Activated CD8-positive, alpha-beta memory T cell treated with anti-CD3 and anti-CD28 coated beads, Interleukin-2, amount 50 U/mL, for 48 hours (primary cell): ENCODE data around the gene XDH.

ENCODE experiments used
- DNase-seq: peaks from one replicate; pipeline ENCODE4 v3.0.0-alpha.2; 2020

Gene XDH

GRCh38 chr2:31401580-31401979 lies 13.0 kb downstream of the XDH start:
- DNase-seq, result no peak

DNA sequence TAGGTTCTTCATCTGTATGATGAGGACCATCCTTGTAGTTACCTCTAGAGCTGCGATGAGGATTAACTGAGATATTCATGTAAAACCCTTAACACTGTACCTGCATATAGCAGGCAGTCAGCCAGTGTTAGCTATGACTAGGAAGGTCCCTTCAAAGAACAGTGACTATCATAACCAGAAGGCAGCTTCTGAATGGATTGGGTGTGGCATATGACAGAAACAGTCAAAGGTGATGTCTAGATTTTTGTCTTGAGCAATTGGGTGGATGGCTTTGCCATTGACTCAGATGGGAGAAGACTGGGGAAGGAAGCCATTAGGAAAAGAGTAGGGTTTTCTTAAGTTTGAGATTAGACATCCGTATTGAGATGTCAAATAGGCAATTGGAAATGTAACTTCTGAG lies 15.7 kb downstream of the XDH start:
- DNase-seq, result no peak

- DNase-seq, result no peak
Observed at GRCh38 chr2:31397094-31397493, 17.4 kb downstream of the XDH start.

DNA sequence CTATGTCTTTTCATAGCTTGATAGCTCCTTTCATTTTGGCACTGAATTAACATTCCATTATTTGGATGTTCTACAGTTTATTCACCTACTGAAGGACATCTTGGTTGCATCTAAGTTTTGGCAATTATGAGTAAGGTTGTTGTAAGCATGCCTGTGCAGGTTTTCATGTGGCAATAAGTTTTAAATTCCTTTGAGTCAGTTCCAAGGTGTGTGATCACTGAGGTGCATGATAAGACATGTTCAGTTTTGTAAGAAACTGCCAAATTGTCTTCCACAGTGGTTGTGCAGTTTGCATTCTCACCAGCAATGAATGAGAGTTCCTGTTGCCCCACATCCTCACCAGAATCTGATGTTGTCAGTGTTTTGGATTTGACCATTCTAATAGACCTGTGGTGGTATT lies 24.2 kb downstream of the XDH start:
- DNase-seq, result no peak

DNA sequence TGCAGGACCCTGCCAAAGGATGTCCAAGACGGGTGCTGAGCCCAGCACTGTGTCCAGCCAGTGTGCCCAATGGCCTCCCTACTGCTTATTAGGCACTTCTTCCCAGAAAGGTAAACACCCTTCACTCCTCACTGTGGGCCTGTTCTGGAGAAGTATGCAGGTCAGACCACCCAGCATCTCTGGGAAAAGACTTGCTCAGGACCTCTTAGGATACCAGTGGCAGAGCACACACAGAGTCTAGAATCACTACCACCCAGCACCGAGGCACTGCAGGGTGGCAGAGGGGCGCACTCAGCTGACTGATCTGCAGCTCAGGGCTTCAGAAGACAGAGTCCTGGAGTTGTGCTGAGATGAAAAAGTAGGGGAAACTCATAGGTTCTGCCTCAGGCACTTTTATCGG lies 25.8 kb downstream of the XDH start:
- DNase-seq, result no peak

DNA sequence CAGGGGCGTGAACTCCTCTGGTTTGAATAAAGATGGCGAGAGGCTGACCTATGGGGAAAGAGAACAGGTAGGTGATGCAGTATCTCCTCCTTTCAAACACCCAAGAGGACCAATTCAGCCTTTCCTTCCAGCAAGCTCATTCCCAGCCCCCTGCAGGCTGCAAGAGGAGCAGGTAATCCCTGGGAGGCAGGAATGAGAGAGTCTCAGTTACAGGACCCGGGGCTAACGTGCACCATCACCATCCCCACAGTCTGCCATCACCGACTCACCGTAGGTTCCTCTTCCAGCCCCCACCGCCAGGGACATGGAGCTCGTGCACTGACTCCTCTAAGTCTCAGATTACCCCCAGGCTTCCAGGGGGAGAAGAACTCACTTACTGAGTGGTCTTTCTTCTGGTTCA lies 26.7 kb downstream of the XDH start:
- no peak for DNase-seq

- no peak for DNase-seq
Observed at GRCh38 chr2:31386648-31387047, 27.9 kb downstream of the XDH start.

GRCh38 chr2:31386172-31386571 lies 28.4 kb downstream of the XDH start:
- no peak for DNase-seq

DNA sequence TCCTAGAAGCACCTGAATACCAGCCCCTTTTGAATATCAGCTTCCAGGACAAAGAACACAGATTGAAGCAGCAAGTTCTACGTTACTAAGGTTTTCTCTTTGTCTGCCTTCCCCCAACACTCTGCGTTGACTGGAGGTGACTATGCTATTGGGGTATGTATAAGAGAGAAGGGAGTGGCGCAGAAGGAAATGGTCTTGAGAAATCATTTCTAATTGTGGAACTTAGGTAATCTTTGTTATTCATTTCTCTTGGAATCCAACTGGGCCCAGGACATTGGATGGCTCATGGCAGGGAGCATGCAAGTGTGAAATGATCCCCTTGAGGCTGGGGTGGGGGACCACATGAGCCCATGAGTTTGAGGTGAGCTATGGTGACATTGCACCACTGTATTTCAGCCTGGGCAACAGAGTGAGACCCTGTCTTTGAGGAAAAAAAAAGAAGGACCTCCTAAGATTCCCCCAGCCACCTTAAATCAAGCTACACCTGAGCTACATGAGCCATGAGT lies 29.7 kb downstream of the XDH start:
- no peak for DNase-seq

- DNase-seq, result no peak
Observed at GRCh38 chr2:31384351-31384750, 30.2 kb downstream of the XDH start.

GRCh38 chr2:31383471-31384153 lies 30.9 kb downstream of the XDH start:
- no peak for DNase-seq

DNA sequence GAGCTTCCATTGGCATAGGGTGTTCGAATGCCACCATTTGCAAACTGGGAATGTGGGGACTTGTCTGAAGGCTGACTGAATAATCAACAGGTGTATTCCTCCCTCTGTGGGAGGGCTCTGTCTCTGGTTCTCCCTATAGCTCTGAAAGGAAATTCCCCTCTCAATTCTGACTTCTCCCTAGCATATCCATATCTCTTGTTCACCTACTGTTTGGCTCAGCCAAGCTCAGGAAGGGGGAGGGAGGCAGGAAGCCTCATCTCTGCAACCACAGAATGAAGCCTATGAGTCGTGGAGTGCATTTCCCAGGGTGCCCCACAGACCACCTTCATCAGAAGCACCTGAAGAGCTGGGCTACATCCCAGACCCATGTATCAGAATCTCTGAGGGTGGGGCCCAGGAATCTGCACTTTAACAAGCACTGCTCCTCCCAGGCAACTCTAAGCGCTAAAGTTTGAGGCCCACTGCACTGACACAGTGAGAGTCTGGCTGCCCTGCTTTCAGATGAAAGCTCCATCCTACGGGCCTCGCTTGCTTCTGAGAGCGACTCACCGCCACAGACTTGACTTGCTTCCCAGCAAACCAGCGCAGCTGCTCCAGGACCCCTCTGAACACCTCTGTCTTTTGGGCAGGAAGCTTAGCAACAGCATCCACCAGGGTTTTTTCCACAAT lies 32.0 kb downstream of the XDH start:
- DNase-seq, result no peak

DNA sequence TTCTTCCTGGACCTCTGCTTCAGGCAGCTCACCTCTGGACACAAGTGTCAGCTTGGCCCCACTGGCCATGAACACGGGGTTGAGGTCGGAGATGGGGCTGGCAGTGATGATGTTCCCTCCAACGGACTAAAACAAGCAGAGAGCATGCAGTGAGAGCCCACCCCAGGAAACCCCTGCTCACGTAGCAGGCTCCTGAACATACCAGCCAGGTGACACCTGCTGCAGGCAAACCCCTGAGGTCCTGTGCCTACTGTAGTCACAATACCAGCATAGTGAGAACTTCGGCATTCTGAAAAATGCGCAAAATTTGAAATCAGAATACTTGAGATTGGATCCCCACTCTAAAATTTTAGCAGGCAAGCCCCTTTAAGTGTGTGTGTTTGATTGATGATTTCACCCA lies 32.9 kb downstream of the XDH start:
- no peak for DNase-seq

DNA sequence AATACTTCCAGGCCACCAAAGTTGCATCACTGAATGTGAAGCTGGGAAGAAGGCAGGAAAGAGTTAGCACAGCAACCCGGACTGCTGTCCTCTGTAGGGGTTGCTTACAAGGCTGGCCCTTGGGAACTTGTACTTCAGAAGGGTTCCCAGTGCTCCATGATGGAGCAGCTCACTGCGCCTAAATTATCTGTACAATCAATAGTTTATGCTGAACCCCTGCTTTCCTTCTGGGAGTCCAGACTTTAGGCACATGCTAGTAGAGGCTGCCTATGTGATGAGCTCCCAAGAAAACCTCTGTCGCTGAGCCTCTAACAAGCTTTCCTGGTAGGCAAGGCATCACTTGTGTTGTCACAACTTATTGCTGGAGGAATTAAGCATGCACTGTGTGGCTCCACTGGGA lies 34.3 kb downstream of the XDH start:
- no peak for DNase-seq

GRCh38 chr2:31379747-31380146 lies 34.8 kb downstream of the XDH start:
- no peak for DNase-seq

DNA sequence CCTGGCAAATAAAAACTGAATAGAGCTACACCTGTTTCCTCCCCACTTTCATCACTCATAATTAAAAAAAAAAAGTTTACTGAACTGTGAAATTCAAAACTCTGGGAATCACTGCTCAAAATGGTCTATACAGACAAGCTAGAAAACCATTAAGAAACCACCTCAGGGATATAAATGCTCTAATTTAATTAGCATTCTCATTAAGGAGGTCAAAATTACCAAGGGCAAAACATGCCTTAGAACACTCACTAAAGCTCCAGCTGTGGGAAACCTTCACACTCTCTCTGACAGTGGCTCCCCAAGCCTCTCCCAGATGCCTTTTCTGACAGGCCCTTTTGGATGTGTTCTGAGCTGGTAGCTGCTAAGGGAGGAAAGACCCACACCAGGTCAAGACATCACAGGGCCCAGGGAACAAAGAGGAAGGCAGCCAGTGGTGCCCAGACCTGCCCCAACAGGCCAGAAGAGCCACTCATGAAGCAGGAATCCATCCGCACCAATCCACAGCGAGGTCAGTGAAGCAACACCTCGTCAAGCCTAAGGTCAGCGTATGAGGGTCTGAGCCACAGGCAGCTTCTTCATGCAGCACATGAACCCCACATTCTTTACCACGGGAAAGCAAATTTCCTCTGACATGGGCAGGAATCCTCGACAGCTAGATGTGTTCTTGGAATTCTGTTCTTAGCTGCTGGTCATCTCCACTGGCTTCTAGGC lies 35.6 kb downstream of the XDH start:
- no peak for DNase-seq

DNA sequence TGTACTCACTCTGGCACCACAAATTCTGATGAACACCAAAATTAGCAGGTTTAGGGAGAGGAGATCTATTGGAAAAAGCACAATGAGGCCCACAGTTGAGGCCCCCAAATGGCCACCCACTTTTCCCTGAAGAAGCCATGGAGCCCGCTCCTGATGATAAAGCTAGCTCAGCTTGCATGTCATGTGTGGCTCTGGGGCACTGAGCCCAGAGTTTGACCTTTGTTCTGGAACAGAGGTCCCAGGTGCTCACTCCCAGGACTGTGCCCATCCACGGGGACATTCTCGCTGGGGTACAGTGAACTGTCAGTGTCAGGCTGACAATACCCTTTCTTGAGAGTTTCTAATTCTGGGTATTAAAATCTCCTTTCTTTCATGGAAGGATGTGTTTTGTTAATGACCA lies 36.2 kb downstream of the XDH start:
- no peak for DNase-seq

GRCh38 chr2:31373127-31373526 lies 41.4 kb downstream of the XDH start:
- no peak for DNase-seq

GRCh38 chr2:31372097-31372496 lies 42.4 kb downstream of the XDH start:
- no peak for DNase-seq

DNA sequence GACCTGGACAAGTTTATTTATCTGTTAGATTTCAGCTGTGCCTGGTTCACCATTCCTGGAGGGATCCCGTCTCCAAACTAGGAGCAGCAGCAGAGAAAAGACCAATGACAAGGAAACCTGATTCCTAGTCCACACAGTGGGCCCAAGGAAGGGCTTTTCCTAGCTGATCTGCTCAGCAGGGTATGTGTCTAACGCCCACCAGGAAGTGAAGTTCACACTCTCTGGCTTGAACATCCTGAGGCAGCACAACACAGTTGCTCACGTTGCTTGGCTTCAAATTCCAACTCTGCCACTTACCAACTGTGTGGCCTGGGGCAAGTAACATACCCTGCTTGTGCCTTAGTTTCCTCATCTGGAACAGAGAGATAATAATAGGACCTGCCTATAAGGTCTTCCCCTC lies 42.9 kb downstream of the XDH start:
- DNase-seq, result no peak

DNA sequence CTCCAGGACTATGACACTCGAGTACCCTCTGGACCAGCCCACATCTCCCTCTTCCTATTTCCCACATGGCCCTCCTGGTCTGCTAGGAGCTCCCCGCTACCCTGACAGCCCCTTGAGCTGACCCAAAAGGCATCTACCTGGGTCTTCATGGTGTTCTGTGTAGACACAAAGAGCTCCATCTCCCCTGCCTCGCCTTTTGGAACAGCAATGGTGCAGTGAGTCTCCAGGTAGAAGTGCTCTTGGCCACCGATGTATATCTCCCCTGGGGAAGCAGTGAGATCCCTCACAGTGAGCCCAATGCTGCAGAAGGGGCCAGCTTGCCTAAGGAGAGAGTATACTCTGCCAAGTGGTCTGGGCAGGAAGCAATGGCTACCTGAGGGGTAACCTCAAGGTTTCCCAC lies 47.8 kb downstream of the XDH start:
- DNase-seq, result no peak

DNA sequence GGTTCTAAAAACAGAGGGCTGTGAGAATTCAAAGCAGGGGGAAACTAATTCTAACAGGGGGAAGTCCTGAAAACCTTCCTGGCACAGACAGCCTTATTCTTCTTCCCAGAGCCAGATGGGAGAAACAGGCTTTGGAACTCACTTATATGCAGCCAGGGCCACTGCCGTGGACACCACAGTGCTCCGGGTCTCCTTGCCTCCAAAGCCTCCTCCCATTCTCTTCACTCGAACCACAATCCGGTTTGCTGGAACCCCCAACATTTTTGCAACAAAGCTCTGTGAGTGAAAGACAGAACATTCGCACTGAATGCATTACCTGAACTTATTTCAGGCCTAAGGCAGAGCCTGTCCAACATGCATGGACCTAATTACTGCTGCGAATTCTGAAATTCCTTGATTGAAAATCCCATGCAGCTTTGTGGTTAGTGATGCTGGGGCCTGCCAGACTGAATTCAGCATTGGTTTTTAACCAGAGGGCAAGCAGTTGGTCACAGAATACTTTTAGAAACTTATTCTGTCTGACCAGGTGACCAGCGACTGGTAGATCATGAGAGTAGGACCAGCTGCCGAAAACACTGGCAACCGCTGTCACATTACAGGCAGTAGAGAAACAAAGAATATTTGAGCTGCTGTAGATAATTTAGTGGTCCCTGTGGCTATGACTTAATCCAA lies 48.6 kb downstream of the XDH start:
- no peak for DNase-seq

DNA sequence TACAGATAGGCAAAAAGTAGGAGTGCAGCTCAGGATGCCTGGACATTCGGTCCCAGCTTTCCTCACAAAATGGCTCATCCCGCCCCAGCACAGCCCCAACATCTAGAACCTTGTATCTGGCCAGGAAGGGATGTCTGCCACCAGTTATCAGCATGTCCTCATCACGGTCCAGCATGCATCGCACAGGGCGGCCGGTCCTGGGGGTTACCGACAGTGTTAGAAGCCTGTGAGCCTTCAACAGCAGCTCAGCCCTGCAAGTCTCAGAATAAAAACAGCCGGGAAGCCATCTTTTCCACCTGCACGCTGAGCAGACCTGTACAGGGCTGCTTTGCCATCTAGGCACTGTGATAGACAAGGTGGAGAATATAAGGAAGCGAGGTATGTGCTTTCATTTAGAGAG lies 49.2 kb downstream of the XDH start:
- no peak for DNase-seq
